Kidney (tissue), 14 donors: ENCODE data around the gene ABCA12. TPM values are rescaled to one million over a fixed set of nuclear protein-coding genes. Genes with fewer than 3 reads are reported as not detected.

Source experiments
- DNase-seq, 5 donors: peaks; one replicate each; pipeline ENCODE4 v3.0.0-alpha.2; 2013 to 2020
- FAIRE-seq: peaks from 2 replicates; lab custom pipeline; 2012; peaks lifted over from hg19 to GRCh38; lab: Jason Lieb, UNC
- H3K27ac ChIP-seq, 2 donors: one replicate each; pipeline ENCODE4 v1.7.0; 2013; ENCODE audit warnings: low read depth in 2 of 2, low read length in 2 of 2, inconsistent platforms in 1 of 2
- H3K27me3 ChIP-seq: one replicate; pipeline ENCODE4 v1.7.1; 2013; ENCODE audit warnings: low read length, inconsistent platforms; ENCODE audit not compliant: control insufficient read depth, insufficient read depth
- H3K36me3 ChIP-seq, 3 donors: one replicate each; pipeline versions ENCODE4 v1.7.0 to v1.7.1; 2013; ENCODE audit warnings: low read length in 3 of 3, control low read depth in 1 of 3, inconsistent platforms in 1 of 3; ENCODE audit not compliant: insufficient read depth in 3 of 3, control insufficient read depth in 2 of 3
- H3K4me1 ChIP-seq, 3 donors: one replicate each; pipeline versions ENCODE4 v1.7.0 to v1.7.1; 2013; ENCODE audit warnings: low read length in 3 of 3, inconsistent platforms in 1 of 3, low read depth in 1 of 3; ENCODE audit not compliant: control insufficient read depth in 2 of 3, insufficient read depth in 2 of 3
- H3K4me3 ChIP-seq, 3 donors: one replicate each; pipeline versions ENCODE4 v1.7.0 to v1.8.1; 2013; ENCODE audit warnings: low read length in 3 of 3, control low read depth in 1 of 3, inconsistent platforms in 1 of 3
- H3K9ac ChIP-seq, 3 donors: one replicate each; pipeline versions ENCODE4 v1.7.0 to v1.7.1; 2013; ENCODE audit warnings: low read length in 3 of 3, control low read depth in 1 of 3, inconsistent platforms in 1 of 3
- H3K9me3 ChIP-seq, 3 donors: one replicate each; pipeline versions ENCODE4 v1.7.0 to v1.7.1; 2013; ENCODE audit warnings: low read length in 3 of 3, control low read depth in 1 of 3, inconsistent platforms in 1 of 3; ENCODE audit not compliant: control insufficient read depth in 2 of 3, insufficient read depth in 1 of 3
- intact Hi-C: fragments of 100-400 bp; cut with DNase I; formaldehyde crosslinking; loops from one replicate; pipeline ENCODE4 v1.11.1; 2022
- polyA plus RNA-seq: library from polyadenylated mRNA; stranded (reverse); fragments of 350-450 nt; fragmentation: Illumina TruSeq; extraction: RNeasy Lipid Tissue Mini Kit (QIAGEN cat#74804); gene quantifications from one replicate; pipeline ENCODE4 v1.2.3, GENCODE V29; 2014; ENCODE audit warnings: low read depth, low replicate concordance; ENCODE audit not compliant: insufficient read depth
- total RNA-seq: library from RNA; stranded (reverse); fragmentation: NEBNext Ultra II Directional; extraction: Animal tissue kit (Norgen Biotek cat#: 25700); gene quantifications from one replicate; pipeline ENCODE4 v1.2.1, GENCODE V29; 2021
- TF ChIP-seq, protein P1 (sequence below): IDR thresholded peaks from 3 replicates; pipeline ENCODE4 v1.5.1; 2012; ENCODE audit warnings: mild to moderate bottlenecking, moderate library complexity, borderline replicate concordance; ENCODE audit not compliant: insufficient read depth; ENCODE audit errors: extremely low read depth
- donor health status: control.
- donor health status: control.
- donor health status: control.
- donor health status: control.
- donor health status: control.
- donor health status: DM: yes; HTN: yes; CAD: no.
- donor health status: Normal renal cell carcinoma (clear cell type).

Gene ABCA12
- total and polyA plus RNA-seq, 2 donors from 2014 or later, result 0.37 to 3.0 TPM

- H3K4me1 ChIP-seq, result no peaks in the 10 kb centered on the region
- H3K27me3 ChIP-seq, result no peaks in the 10 kb centered on the region
- no peak for FAIRE-seq
- no peak overlapping the region for H3K27ac ChIP-seq
- intact Hi-C loops, result no loop called here
- H3K9me3 ChIP-seq, result no peaks in the 10 kb centered on the region
- H3K9ac ChIP-seq, result no peak overlapping the region
- no peaks in the 10 kb centered on the region for H3K36me3 ChIP-seq
- TF ChIP-seq, protein P1, sequence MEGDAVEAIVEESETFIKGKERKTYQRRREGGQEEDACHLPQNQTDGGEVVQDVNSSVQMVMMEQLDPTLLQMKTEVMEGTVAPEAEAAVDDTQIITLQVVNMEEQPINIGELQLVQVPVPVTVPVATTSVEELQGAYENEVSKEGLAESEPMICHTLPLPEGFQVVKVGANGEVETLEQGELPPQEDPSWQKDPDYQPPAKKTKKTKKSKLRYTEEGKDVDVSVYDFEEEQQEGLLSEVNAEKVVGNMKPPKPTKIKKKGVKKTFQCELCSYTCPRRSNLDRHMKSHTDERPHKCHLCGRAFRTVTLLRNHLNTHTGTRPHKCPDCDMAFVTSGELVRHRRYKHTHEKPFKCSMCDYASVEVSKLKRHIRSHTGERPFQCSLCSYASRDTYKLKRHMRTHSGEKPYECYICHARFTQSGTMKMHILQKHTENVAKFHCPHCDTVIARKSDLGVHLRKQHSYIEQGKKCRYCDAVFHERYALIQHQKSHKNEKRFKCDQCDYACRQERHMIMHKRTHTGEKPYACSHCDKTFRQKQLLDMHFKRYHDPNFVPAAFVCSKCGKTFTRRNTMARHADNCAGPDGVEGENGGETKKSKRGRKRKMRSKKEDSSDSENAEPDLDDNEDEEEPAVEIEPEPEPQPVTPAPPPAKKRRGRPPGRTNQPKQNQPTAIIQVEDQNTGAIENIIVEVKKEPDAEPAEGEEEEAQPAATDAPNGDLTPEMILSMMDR, result no peak
- DNase-seq, result no peak
- H3K4me3 ChIP-seq, result no peak overlapping the region
These were observed 118.8 kb downstream of the ABCA12 start for GRCh38 chr2:215019521-215020145.

DNA sequence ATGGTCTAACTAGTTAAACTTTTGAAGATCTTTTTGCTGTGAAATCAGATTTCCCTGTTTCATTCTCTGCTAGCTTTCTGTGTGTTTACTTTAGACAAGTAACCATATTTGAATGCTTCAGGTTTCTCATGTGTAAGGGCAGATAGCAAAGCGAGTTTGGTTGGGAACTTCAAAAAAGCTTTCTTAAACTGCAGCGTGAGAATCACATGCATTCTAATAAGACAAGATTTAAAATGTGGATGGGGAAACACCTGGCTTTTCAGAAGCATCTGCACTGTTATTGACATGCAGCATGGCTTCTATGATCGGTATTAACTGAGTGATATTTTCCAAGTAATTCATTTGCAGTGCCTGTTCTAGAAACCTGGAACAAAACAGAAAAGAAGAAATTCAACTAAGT is 119.3 kb downstream of the ABCA12 start:
- no peaks in the 10 kb centered on the region for H3K9me3 ChIP-seq
- no peak for FAIRE-seq
- H3K36me3 ChIP-seq, result no peaks in the 10 kb centered on the region
- intact Hi-C loops, result no loop called here
- no peak for DNase-seq
- H3K4me1 ChIP-seq, result no peaks in the 10 kb centered on the region
- H3K4me3 ChIP-seq, result no peak overlapping the region
- TF ChIP-seq, protein P1, result no peak
- H3K27ac ChIP-seq, result no peak overlapping the region
- no peak overlapping the region for H3K9ac ChIP-seq
- no peaks in the 10 kb centered on the region for H3K27me3 ChIP-seq

GRCh38 chr2:215015421-215015820 is 123.0 kb downstream of the ABCA12 start:
- Histone ChIP-seq H3K36me3 (no peaks in the 10 kb centered on the region), H3K4me3 (no peak overlapping the region), H3K4me1 (no peaks in the 10 kb centered on the region), H3K9ac (no peak overlapping the region), H3K27me3 (no peaks in the 10 kb centered on the region), H3K9me3 (no peaks in the 10 kb centered on the region), H3K27ac (no peak overlapping the region)
- TF ChIP-seq, protein P1, result no peak
- DNase-seq (no peak), FAIRE-seq (no peak)
- intact Hi-C loops, result no loop called here

DNA sequence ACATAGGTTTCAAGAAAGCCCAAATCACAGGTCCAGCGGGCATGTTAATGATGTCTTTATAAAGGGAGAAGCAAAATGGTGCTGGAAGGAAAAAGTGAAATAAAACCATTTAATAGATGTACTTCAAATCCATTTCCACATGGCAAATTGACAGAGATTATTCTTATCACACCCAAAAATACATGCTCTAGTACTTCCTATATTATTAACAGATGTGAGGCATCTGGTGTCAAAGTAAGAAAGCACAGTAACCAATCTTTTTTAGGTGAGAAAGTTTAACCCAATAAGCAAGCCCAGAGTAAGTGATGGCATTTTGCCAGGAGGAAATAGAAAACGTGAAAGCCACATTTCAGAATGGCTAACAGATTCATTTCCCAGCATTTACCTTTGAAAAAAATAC is 128.0 kb downstream of the ABCA12 start:
- no peaks in the 10 kb centered on the region for H3K4me1 ChIP-seq
- intact Hi-C loops, result no loop called here
- no peak overlapping the region for H3K9ac ChIP-seq
- TF ChIP-seq, protein P1, result no peak
- no peaks in the 10 kb centered on the region for H3K27me3 ChIP-seq
- no peaks in the 10 kb centered on the region for H3K36me3 ChIP-seq
- DNase-seq (no peak), FAIRE-seq (no peak)
- H3K9me3 ChIP-seq, result no peaks in the 10 kb centered on the region
- no peak overlapping the region for H3K27ac ChIP-seq
- H3K4me3 ChIP-seq, result no peak overlapping the region
